ENCODE measurements around the gene CSTA.

The CSTA gene

GRCh38 chr3:122324871-122325323, at the start of gene CSTA:
TSS of gene CSTA (plus strand) at chr3:122325248. CDS start at chr3:122325293, 45 bp downstream.
- DNase-seq (ENCODE audit: insufficient read length, low spot score) (no peak), FAIRE-seq (no peak)

GRCh38 chr3:122281891-122282290, 43.2 kb upstream of the CSTA start:
- no peak for FAIRE-seq
- no peak for DNase-seq (ENCODE audit: insufficient read length, low spot score)

GRCh38 chr3:122283796-122284445, 41.1 kb upstream of the CSTA start:
- FAIRE-seq (no peak), DNase-seq (ENCODE audit: insufficient read length, low spot score) (no peak)

- DNase-seq (ENCODE audit: insufficient read length, low spot score) (no peak), FAIRE-seq (no peak)
Observed at GRCh38 chr3:122284486-122284885, 40.6 kb upstream of the CSTA start.

- no peak for DNase-seq (ENCODE audit: insufficient read length, low spot score)
- FAIRE-seq = no peak
Observed at GRCh38 chr3:122294359-122294758, 30.7 kb upstream of the CSTA start.

- FAIRE-seq (peak; percentile 37), DNase-seq (ENCODE audit: insufficient read length, low spot score) (no peak)
Observed at GRCh38 chr3:122295266-122296062, 29.6 kb upstream of the CSTA start.

GRCh38 chr3:122298239-122298638, 26.8 kb upstream of the CSTA start:
- peak; percentile 95 for FAIRE-seq
- no peak for DNase-seq (ENCODE audit: insufficient read length, low spot score)

GRCh38 chr3:122299215-122299614, 25.8 kb upstream of the CSTA start:
- FAIRE-seq (no peak), DNase-seq (ENCODE audit: insufficient read length, low spot score) (no peak)

GRCh38 chr3:122299872-122300460, 25.1 kb upstream of the CSTA start:
- DNase-seq (ENCODE audit: insufficient read length, low spot score) (no peak), FAIRE-seq (peak; percentile 84)

GRCh38 chr3:122301063-122301462, 24.0 kb upstream of the CSTA start:
- DNase-seq (ENCODE audit: insufficient read length, low spot score) (no peak), FAIRE-seq (peak; percentile 88)

GRCh38 chr3:122305818-122306621, 19.0 kb upstream of the CSTA start:
- DNase-seq (ENCODE audit: insufficient read length, low spot score) (no peak), FAIRE-seq (peak; percentile 88)

- FAIRE-seq (no peak), DNase-seq (ENCODE audit: insufficient read length, low spot score) (no peak)
Observed at GRCh38 chr3:122306622-122306953, 18.5 kb upstream of the CSTA start.

- FAIRE-seq (peak; percentile 26), DNase-seq (ENCODE audit: insufficient read length, low spot score) (no peak)
Observed at GRCh38 chr3:122307094-122307687, 17.9 kb upstream of the CSTA start.

GRCh38 chr3:122307976-122308375, 17.1 kb upstream of the CSTA start:
- DNase-seq (ENCODE audit: insufficient read length, low spot score) (no peak), FAIRE-seq (no peak)

GRCh38 chr3:122310361-122310760, 14.7 kb upstream of the CSTA start:
- FAIRE-seq = no peak

GRCh38 chr3:122312826-122313225, 12.2 kb upstream of the CSTA start:
- FAIRE-seq (no peak), DNase-seq (ENCODE audit: insufficient read length, low spot score) (no peak)

More at GRCh38 chr3:122310361-122310760, 14.7 kb upstream of the CSTA start:
- no peak for DNase-seq (ENCODE audit: insufficient read length, low spot score)

- FAIRE-seq = no peak
- DNase-seq (ENCODE audit: insufficient read length, low spot score) = no peak
Observed at GRCh38 chr3:122313281-122313680, 11.8 kb upstream of the CSTA start.

GRCh38 chr3:122314228-122314876, 10.7 kb upstream of the CSTA start:
- DNase-seq (ENCODE audit: insufficient read length, low spot score) (no peak), FAIRE-seq (no peak)

GRCh38 chr3:122315619-122316018, 9.4 kb upstream of the CSTA start:
- DNase-seq (ENCODE audit: insufficient read length, low spot score) (no peak), FAIRE-seq (no peak)

- no peak for FAIRE-seq
- DNase-seq (ENCODE audit: insufficient read length, low spot score) = no peak
Observed at GRCh38 chr3:122316368-122316767, 8.7 kb upstream of the CSTA start.
